Measurements from ENCODE around the gene MAPK14. TPM values are rescaled to one million over a fixed set of nuclear protein-coding genes. Genes with fewer than 3 reads are reported as not detected.

The MAPK14 gene
- total and polyA plus RNA-seq, 10 of the 15 experiments (the other 5 are each of a cell fraction or from before 2014, with no cell fraction given) = 12.5 to 59.5 (median 43.0) TPM

DNA sequence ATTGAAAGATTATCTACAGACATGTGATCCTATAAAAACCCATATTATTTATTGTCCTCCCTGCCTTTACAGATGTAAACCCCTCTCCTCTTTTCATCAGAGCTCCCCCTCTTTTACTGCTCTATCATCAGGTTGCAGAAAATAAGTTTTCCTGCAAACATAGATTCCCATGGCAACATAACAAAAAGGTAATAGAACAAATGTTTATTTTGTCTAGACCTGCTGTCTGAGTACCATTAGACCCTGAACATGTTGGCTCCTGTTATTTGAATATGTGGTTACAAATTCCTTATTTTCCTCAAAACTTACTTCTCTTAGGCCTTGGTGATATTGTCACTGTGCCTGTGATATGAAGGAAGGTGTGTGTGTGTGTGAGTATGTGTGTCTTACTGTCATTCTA lies 11.5 kb downstream of the MAPK14 start (continued):
- no peak for TF ChIP-seq NFYA (IDR thresholded peaks at IDR 0.05; ENCODE audit: borderline replicate concordance, low read depth, low read length)
- no peak for TF ChIP-seq RUNX3 (IDR thresholded peaks at IDR 0.05; ENCODE audit: low read length)
- TF ChIP-seq, protein P1, sequence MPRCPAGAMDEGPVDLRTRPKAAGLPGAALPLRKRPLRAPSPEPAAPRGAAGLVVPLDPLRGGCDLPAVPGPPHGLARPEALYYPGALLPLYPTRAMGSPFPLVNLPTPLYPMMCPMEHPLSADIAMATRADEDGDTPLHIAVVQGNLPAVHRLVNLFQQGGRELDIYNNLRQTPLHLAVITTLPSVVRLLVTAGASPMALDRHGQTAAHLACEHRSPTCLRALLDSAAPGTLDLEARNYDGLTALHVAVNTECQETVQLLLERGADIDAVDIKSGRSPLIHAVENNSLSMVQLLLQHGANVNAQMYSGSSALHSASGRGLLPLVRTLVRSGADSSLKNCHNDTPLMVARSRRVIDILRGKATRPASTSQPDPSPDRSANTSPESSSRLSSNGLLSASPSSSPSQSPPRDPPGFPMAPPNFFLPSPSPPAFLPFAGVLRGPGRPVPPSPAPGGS (IDR thresholded peaks at IDR 0.05; ENCODE audit: borderline replicate concordance, insufficient read depth, low read depth, low read length, poor library complexity, severe bottlenecking) = no peak
- TF ChIP-seq, protein P2, sequence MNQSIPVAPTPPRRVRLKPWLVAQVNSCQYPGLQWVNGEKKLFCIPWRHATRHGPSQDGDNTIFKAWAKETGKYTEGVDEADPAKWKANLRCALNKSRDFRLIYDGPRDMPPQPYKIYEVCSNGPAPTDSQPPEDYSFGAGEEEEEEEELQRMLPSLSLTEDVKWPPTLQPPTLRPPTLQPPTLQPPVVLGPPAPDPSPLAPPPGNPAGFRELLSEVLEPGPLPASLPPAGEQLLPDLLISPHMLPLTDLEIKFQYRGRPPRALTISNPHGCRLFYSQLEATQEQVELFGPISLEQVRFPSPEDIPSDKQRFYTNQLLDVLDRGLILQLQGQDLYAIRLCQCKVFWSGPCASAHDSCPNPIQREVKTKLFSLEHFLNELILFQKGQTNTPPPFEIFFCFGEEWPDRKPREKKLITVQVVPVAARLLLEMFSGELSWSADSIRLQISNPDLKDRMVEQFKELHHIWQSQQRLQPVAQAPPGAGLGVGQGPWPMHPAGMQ (IDR thresholded peaks at IDR 0.05; ENCODE audit: borderline replicate concordance) = no peak
- TF ChIP-seq SREBF1 (IDR thresholded peaks at IDR 0.05; ENCODE audit: low read length) = no peak
- no peak for TF ChIP-seq HDGF (IDR thresholded peaks at IDR 0.05)
- no peak for TF ChIP-seq SIX5 (IDR thresholded peaks at IDR 0.05; ENCODE audit: low read depth, low read length, severe bottlenecking)
- TF ChIP-seq CHD4 (IDR thresholded peaks at IDR 0.05) = no peak
- no peak for TF ChIP-seq BHLHE40 (IDR thresholded peaks at IDR 0.05; ENCODE audit: borderline replicate concordance in 1 of 2, low read depth in 2 of 2, low read length in 1 of 2)
- TF ChIP-seq CBX3 (IDR thresholded peaks at IDR 0.05; ENCODE audit: borderline replicate concordance, low read depth) = no peak
- TF ChIP-seq, protein P3, sequence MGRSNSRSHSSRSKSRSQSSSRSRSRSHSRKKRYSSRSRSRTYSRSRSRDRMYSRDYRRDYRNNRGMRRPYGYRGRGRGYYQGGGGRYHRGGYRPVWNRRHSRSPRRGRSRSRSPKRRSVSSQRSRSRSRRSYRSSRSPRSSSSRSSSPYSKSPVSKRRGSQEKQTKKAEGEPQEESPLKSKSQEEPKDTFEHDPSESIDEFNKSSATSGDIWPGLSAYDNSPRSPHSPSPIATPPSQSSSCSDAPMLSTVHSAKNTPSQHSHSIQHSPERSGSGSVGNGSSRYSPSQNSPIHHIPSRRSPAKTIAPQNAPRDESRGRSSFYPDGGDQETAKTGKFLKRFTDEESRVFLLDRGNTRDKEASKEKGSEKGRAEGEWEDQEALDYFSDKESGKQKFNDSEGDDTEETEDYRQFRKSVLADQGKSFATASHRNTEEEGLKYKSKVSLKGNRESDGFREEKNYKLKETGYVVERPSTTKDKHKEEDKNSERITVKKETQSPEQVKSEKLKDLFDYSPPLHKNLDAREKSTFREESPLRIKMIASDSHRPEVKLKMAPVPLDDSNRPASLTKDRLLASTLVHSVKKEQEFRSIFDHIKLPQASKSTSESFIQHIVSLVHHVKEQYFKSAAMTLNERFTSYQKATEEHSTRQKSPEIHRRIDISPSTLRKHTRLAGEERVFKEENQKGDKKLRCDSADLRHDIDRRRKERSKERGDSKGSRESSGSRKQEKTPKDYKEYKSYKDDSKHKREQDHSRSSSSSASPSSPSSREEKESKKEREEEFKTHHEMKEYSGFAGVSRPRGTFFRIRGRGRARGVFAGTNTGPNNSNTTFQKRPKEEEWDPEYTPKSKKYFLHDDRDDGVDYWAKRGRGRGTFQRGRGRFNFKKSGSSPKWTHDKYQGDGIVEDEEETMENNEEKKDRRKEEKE (IDR thresholded peaks at IDR 0.05) = no peak
